ENCODE data around the gene PAX6. TPM values are rescaled to one million over a fixed set of nuclear protein-coding genes. Genes with fewer than 3 reads are reported as not detected.

PAX6 gene
- polyA plus RNA-seq, 1 of the 3 experiments (the other 2 are of a cell fraction) = not detected

- no peaks in the 10 kb centered on the region for H3K36me3 ChIP-seq (replicated peaks in 1 of 2; ENCODE audit: control insufficient read depth in 1 of 2, insufficient read depth in 2 of 2, low read length in 1 of 2)
- H2AFZ ChIP-seq (ENCODE audit: low read depth) = no peak overlapping the region
- peaks cover 90% of the 10 kb centered on the region for H3K27me3 ChIP-seq (ENCODE audit: insufficient read depth)
- peak; percentile 48 for DNase-seq
- TF ChIP-seq IRF3 (IDR thresholded peaks at IDR 0.05; ENCODE audit: low read depth, low read length) (no peak), EZH2phosphoT487 (IDR thresholded peaks at IDR 0.05; ENCODE audit: borderline replicate concordance, low read depth) (peak; percentile 85), RXRA (IDR thresholded peaks at IDR 0.05; ENCODE audit: borderline replicate concordance, low read depth) (no peak)
- CTCF ChIA-PET = interaction anchor here (1.3 to 1.9 kb wide), 5 partner anchors 10 to 402 kb away, joined by 3 to 10 read pairs (median 5); no protein-coding TSS in a partner anchor
- no peaks in the 10 kb centered on the region for H3K79me2 ChIP-seq (ENCODE audit: insufficient read depth)
- H3K9ac ChIP-seq = no peak overlapping the region
- POLR2A ChIA-PET = no interaction called here
- H3K4me3 ChIP-seq (ENCODE audit: low read depth in 2 of 2, low read length in 1 of 2) = no peak overlapping the region
- 14% methylated on average over 44 of the region's 48 CpGs for WGBS (ENCODE audit: low lambda C conversion rate)
- H4K20me1 ChIP-seq (ENCODE audit: insufficient read depth) = no peaks in the 10 kb centered on the region
- H3K9me3 ChIP-seq = no peaks in the 10 kb centered on the region
- H3K4me1 ChIP-seq (ENCODE audit: control insufficient read depth in 1 of 2, insufficient read depth in 2 of 2, low read depth in 1 of 2, low read length in 1 of 2) = peaks cover 0 to 3% of the 10 kb centered on the region in 2 experiments; a peak in 1 of 4 replicates
- no peaks in the 10 kb centered on the region for H3K9me2 ChIP-seq
- H3K27ac ChIP-seq (ENCODE audit: low read depth in 2 of 2, low read length in 1 of 2) = no peak overlapping the region
- peak overlapping the region; percentile 63; the same call in 1 of the 2 replicates for H3K4me2 ChIP-seq
- H3F3A ChIP-seq (replicated peaks; ENCODE audit: insufficient read depth) = peaks cover 4% of the 10 kb centered on the region
These were observed 11.4 kb downstream of the PAX6 start for GRCh38 chr11:31799435-31800397.

- Histone ChIP-seq H3K79me2 (ENCODE audit: insufficient read depth) (no peaks in the 10 kb centered on the region), H3K27ac (ENCODE audit: low read depth in 2 of 2, low read length in 1 of 2) (no peak overlapping the region), H3K9me2 (no peaks in the 10 kb centered on the region), H3K4me3 (ENCODE audit: low read depth in 2 of 2, low read length in 1 of 2) (peak overlapping the region in 1 of 2 experiments; percentile 29; a peak in 2 of 4 replicates), H3F3A (replicated peaks; ENCODE audit: insufficient read depth) (peaks cover 4% of the 10 kb centered on the region), H3K27me3 (ENCODE audit: insufficient read depth) (peaks cover 81% of the 10 kb centered on the region), H3K9me3 (no peaks in the 10 kb centered on the region), H3K36me3 (replicated peaks in 1 of 2; ENCODE audit: control insufficient read depth in 1 of 2, insufficient read depth in 2 of 2, low read length in 1 of 2) (no peaks in the 10 kb centered on the region), H3K4me2 (peak overlapping the region; percentile 63; the same call in 1 of the 2 replicates), H4K20me1 (ENCODE audit: insufficient read depth) (no peaks in the 10 kb centered on the region), H3K9ac (no peak overlapping the region), H3K4me1 (ENCODE audit: control insufficient read depth in 1 of 2, insufficient read depth in 2 of 2, low read depth in 1 of 2, low read length in 1 of 2) (peaks cover 0 to 3% of the 10 kb centered on the region in 2 experiments; a peak in 1 of 4 replicates), H2AFZ (ENCODE audit: low read depth) (no peak overlapping the region)
- ChIA-PET CTCF (interaction anchor here (0.9 to 1.9 kb wide), 7 partner anchors 11 to 401 kb away, joined by 3 to 10 read pairs (median 5); no protein-coding TSS in a partner anchor), POLR2A (interaction anchor here (1.3 kb wide), 1 partner anchor 11 kb away, joined by 3 read pairs; no protein-coding TSS in a partner anchor)
- peak; percentile 67 for DNase-seq
- TF ChIP-seq EP300 (IDR thresholded peaks at IDR 0.05; ENCODE audit: borderline replicate concordance in 1 of 2, low read depth in 1 of 2, low read length in 1 of 2) = no peak
- peak; percentile 54 for TF ChIP-seq CTCF (IDR thresholded peaks at IDR 0.05)
- no peak for TF ChIP-seq ZBTB33 (IDR thresholded peaks at IDR 0.05; ENCODE audit: borderline replicate concordance, low read depth)
- WGBS (ENCODE audit: low lambda C conversion rate) = 27% methylated on average over 31 of the region's 60 CpGs
These were observed 12.3 kb downstream of the PAX6 start for GRCh38 chr11:31798554-31799434.
